Natural killer cell (primary cell): ENCODE data around the gene CACNA2D3. TPM values are rescaled to one million over a fixed set of nuclear protein-coding genes. Genes with fewer than 3 reads are reported as not detected.

Experiments
- ATAC-seq, 3 donors: fragments of 150-1000 bp in 2 of 3; fragments of 200-7000 bp in 1 of 3; cut with Tn5 transposase; 1 replicate in 1 of 3; 2 replicates in 2 of 3; pipeline ENCODE4 v1.10.0; 2021; ENCODE audit warnings: mild to moderate bottlenecking in 2 of 3, moderate library complexity in 2 of 3
- DNase-seq, 2 donors: peaks; one replicate each; pipeline versions ENCODE4 v3.0.0 to v3.0.0-alpha.2; 2013 to 2021; ENCODE audit warnings: mixed read lengths in 1 of 2
- H3K27ac ChIP-seq: one replicate; pipeline ENCODE4 v1.5.1; 2013; ENCODE audit warnings: mild to moderate bottlenecking, low read length
- H3K27me3 ChIP-seq: one replicate; pipeline ENCODE4 v1.6.1; 2013; ENCODE audit warnings: low read length; ENCODE audit not compliant: control insufficient read depth, insufficient read depth
- H3K36me3 ChIP-seq: one replicate; pipeline ENCODE4 v1.6.1; 2013; ENCODE audit warnings: low read length; ENCODE audit not compliant: control insufficient read depth, insufficient read depth
- H3K4me1 ChIP-seq: one replicate; pipeline ENCODE4 v1.6.1; 2013; ENCODE audit warnings: low read length; ENCODE audit not compliant: control insufficient read depth, insufficient read depth
- H3K4me3 ChIP-seq: one replicate; pipeline ENCODE4 v1.5.1; 2013; ENCODE audit warnings: low read length
- H3K9me3 ChIP-seq: one replicate; pipeline ENCODE4 v1.6.1; 2013; ENCODE audit warnings: low read length; ENCODE audit not compliant: control insufficient read depth, insufficient read depth
- H3K27ac Mint-ChIP-seq, 2 donors: one replicate each; pipeline ENCODE4 v1.8.0; 2022; ENCODE audit warnings: mild to moderate bottlenecking in 2 of 2, mixed read lengths in 2 of 2, moderate library complexity in 1 of 2
- H3K27me3 Mint-ChIP-seq, 2 donors: one replicate each; pipeline ENCODE4 v1.8.0; 2022; ENCODE audit warnings: low read depth in 2 of 2, mixed read lengths in 2 of 2
- H3K36me3 Mint-ChIP-seq: one replicate; pipeline ENCODE4 v1.8.0; 2022; ENCODE audit warnings: mixed read lengths
- H3K4me1 Mint-ChIP-seq, 2 donors: one replicate each; pipeline ENCODE4 v1.8.0; 2022; ENCODE audit warnings: mixed read lengths in 2 of 2
- H3K4me3 Mint-ChIP-seq: one replicate; pipeline ENCODE4 v1.8.0; 2022; ENCODE audit warnings: mild to moderate bottlenecking, moderate library complexity, mixed read lengths
- H3K9me3 Mint-ChIP-seq, 2 donors: one replicate each; pipeline ENCODE4 v1.8.0; 2022; ENCODE audit warnings: mixed read lengths in 2 of 2
- WGBS: methylation state at CpG from one replicate; pipeline ENCODE4 v1.1.7; 2013; ENCODE audit warnings: missing lambda C conversion rate; ENCODE audit not compliant: insufficient coverage; 5-methylcytosine and 5-hydroxymethylcytosine counted together
- intact Hi-C: fragments of 100-400 bp; cut with micrococcal nuclease; formaldehyde crosslinking; loops from one replicate; pipeline ENCODE4 v1.14.2; 2022
- total RNA-seq, 4 donors: library from RNA; stranded (reverse); fragments of 120-200 nt in 1 of 4; gene quantifications; one replicate each; pipeline versions ENCODE4 v1.2.3 to v1.2.4, GENCODE V29; 2013 to 2022
- TF ChIP-seq, protein P1 (sequence below): fragments of 200-600 bp; IDR thresholded peaks from one replicate; pipeline ENCODE4 v1.8.0; 2022; ENCODE audit warnings: antibody characterized with exemption

Gene CACNA2D3
- total RNA-seq, 3 donors from 2014 or later (not counting 1 experiment from before 2014, with no cell fraction given) = 0.49 TPM; not detected in 2

DNA sequence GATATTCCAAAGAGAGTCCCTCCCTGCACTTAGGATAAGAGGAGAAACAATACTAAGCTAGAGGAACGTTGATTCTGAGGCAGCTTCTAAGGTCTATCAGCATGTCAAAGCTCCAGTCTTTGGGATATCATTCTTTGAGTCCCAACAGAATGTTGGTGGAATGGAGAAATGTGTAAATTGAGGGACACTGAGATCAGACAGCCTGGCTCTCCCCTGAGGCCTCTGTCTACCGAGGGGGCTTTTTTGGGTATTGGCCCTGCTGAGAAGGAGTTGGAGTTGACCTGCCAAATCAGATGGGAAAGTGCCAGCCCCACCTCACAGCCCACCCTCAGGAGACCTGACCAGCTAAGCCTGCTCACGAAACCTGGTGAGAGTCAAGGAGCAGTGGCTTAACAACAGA lies 833.1 kb downstream of the CACNA2D3 start:
- WGBS = 83% methylated on average over 3 of the region's 3 CpGs
- H3K27ac Mint-ChIP-seq = no peak overlapping the region
- Histone ChIP-seq H3K27ac (no peak overlapping the region), H3K4me3 (no peak overlapping the region), H3K27me3 (no peaks in the 10 kb centered on the region), H3K36me3 (no peaks in the 10 kb centered on the region), H3K9me3 (no peaks in the 10 kb centered on the region), H3K4me1 (no peaks in the 10 kb centered on the region)
- no peak for DNase-seq
- no peaks in the 10 kb centered on the region for H3K36me3 Mint-ChIP-seq
- H3K9me3 Mint-ChIP-seq = no peaks in the 10 kb centered on the region
- intact Hi-C loops = no loop called here
- H3K4me3 Mint-ChIP-seq = no peak overlapping the region
- H3K27me3 Mint-ChIP-seq = no peaks in the 10 kb centered on the region
- H3K4me1 Mint-ChIP-seq = no peaks in the 10 kb centered on the region
- no peak for ATAC-seq
- TF ChIP-seq, protein P1, sequence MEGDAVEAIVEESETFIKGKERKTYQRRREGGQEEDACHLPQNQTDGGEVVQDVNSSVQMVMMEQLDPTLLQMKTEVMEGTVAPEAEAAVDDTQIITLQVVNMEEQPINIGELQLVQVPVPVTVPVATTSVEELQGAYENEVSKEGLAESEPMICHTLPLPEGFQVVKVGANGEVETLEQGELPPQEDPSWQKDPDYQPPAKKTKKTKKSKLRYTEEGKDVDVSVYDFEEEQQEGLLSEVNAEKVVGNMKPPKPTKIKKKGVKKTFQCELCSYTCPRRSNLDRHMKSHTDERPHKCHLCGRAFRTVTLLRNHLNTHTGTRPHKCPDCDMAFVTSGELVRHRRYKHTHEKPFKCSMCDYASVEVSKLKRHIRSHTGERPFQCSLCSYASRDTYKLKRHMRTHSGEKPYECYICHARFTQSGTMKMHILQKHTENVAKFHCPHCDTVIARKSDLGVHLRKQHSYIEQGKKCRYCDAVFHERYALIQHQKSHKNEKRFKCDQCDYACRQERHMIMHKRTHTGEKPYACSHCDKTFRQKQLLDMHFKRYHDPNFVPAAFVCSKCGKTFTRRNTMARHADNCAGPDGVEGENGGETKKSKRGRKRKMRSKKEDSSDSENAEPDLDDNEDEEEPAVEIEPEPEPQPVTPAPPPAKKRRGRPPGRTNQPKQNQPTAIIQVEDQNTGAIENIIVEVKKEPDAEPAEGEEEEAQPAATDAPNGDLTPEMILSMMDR = no peak

DNA sequence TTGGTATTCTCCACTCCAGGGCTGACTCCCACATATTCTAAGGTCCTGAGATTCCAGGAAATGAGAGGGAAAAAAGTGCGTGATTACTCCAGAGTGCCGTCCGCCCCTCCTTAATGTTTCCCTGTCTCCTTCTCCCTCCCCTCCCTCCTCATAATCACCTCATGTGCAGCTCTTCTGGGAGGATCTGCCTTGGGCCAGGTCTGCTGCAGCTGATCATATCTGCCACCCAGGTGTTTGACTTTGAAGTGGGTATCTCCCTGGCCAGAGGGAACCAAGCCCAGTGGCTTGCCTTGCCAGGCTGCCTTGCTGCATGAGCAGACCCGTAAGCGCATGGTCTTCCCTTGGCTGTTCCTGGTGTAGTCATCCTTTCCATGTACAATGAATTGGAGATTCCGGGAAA lies 833.6 kb downstream of the CACNA2D3 start:
- H3K9me3 ChIP-seq = no peaks in the 10 kb centered on the region
- H3K4me1 Mint-ChIP-seq = no peaks in the 10 kb centered on the region
- H3K27ac ChIP-seq = no peak overlapping the region
- no peaks in the 10 kb centered on the region for H3K27me3 Mint-ChIP-seq
- TF ChIP-seq, protein P1 = no peak
- no peak overlapping the region for H3K4me3 Mint-ChIP-seq
- H3K27ac Mint-ChIP-seq = no peak overlapping the region
- no peaks in the 10 kb centered on the region for H3K36me3 ChIP-seq
- WGBS = 96% methylated on average over 3 of the region's 6 CpGs
- no peaks in the 10 kb centered on the region for H3K9me3 Mint-ChIP-seq
- no peaks in the 10 kb centered on the region for H3K27me3 ChIP-seq
- no peak for DNase-seq
- H3K4me1 ChIP-seq = no peaks in the 10 kb centered on the region
- ATAC-seq = no peak
- H3K4me3 ChIP-seq = no peak overlapping the region
- intact Hi-C loops = no loop called here
- H3K36me3 Mint-ChIP-seq = no peaks in the 10 kb centered on the region

DNA sequence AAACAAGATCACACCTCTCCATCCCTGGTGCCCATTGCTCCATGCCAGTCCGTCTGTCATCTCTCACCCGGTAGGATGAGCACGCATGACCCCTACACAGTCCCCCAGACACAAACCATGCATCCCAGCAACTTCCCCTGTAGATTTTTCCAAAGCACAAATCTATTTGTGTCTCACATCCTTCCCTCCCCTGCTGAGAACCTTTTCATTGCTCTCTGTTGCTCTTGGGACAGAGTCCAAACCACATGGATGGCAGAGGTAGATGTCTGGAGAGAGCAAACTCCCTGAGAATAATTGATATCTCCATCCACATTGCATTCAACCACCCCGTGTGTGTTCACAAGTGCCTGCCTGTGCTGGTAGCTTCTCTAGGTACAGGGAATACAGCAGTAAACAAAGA lies 835.4 kb downstream of the CACNA2D3 start:
- Histone ChIP-seq H3K27ac (no peak overlapping the region), H3K4me1 (no peaks in the 10 kb centered on the region), H3K4me3 (no peak overlapping the region), H3K36me3 (no peaks in the 10 kb centered on the region), H3K27me3 (no peaks in the 10 kb centered on the region), H3K9me3 (no peaks in the 10 kb centered on the region)
- DNase-seq (no peak), ATAC-seq (no peak)
- WGBS = 88% methylated on average over 4 of the region's 4 CpGs
- TF ChIP-seq, protein P1 = no peak
- Mint-ChIP-seq H3K4me1 (no peaks in the 10 kb centered on the region), H3K27ac (no peak overlapping the region), H3K4me3 (no peak overlapping the region), H3K9me3 (no peaks in the 10 kb centered on the region), H3K27me3 (no peaks in the 10 kb centered on the region), H3K36me3 (no peaks in the 10 kb centered on the region)
- intact Hi-C loops = no loop called here

DNA sequence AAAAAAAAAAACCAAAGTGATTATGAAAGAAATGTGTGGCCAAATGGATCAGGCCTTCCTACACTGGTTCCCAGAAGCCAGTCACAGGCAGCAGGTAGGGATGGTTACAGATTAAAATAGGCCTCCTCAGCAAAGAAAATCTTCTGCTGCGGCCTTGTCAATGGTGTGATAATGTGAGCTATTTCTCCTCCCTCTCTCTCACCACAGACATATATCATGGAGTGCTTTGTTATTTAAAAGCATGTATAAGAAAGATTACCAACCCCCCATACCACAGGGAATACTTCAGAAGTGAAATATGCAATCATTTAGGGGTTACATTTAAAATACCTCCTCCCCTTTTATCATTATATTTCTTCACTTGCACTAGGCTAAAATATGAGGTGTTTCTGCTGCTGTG lies 837.7 kb downstream of the CACNA2D3 start:
- Mint-ChIP-seq H3K4me3 (no peak overlapping the region), H3K36me3 (no peaks in the 10 kb centered on the region), H3K9me3 (no peaks in the 10 kb centered on the region), H3K4me1 (no peaks in the 10 kb centered on the region), H3K27ac (no peak overlapping the region), H3K27me3 (no peaks in the 10 kb centered on the region)
- DNase-seq = no peak
- intact Hi-C loops = no loop called here
- Histone ChIP-seq H3K36me3 (no peaks in the 10 kb centered on the region), H3K4me3 (no peak overlapping the region), H3K27me3 (no peaks in the 10 kb centered on the region), H3K4me1 (no peaks in the 10 kb centered on the region), H3K27ac (no peak overlapping the region), H3K9me3 (no peaks in the 10 kb centered on the region)
- no peak for ATAC-seq
- TF ChIP-seq, protein P1 = no peak
- WGBS = no CpG with 5 or more reads among the region's 1 CpG
